WTC11 (cell line): ENCODE measurements around the gene PDK1.

Source experiments
- TF ChIP-seq, protein P1 (sequence below): fragments of 250-450 bp; sonication (Bioruptor Pico); IDR thresholded peaks from 2 replicates; pipeline ENCODE4 v2.1.2; 2022; ENCODE audit warnings: mild to moderate bottlenecking, moderate library complexity
- TF ChIP-seq, protein P2 (sequence below): fragments of 200-600 bp; IDR thresholded peaks from 2 replicates; pipeline ENCODE4 v1.8.0; 2022; ENCODE audit warnings: antibody characterized with exemption
- TF ChIP-seq, protein P3 (sequence below): sonication (generic); formaldehyde crosslinking; IDR thresholded peaks from 2 replicates; pipeline ENCODE4 v1.8.1; 2023; ENCODE audit warnings: mild to moderate bottlenecking, missing genetic modification reagents, moderate library complexity
- TF ChIP-seq, protein P4 (sequence below): sonication (generic); formaldehyde crosslinking; IDR thresholded peaks from 2 replicates; pipeline ENCODE4 v1.8.0; 2023; ENCODE audit warnings: missing genetic modification reagents
- TF ChIP-seq, protein P5 (sequence below): sonication (generic); formaldehyde crosslinking; IDR thresholded peaks from 2 replicates; pipeline ENCODE4 v1.8.1; 2023; ENCODE audit warnings: mild to moderate bottlenecking, moderate library complexity, missing genetic modification reagents

DNA sequence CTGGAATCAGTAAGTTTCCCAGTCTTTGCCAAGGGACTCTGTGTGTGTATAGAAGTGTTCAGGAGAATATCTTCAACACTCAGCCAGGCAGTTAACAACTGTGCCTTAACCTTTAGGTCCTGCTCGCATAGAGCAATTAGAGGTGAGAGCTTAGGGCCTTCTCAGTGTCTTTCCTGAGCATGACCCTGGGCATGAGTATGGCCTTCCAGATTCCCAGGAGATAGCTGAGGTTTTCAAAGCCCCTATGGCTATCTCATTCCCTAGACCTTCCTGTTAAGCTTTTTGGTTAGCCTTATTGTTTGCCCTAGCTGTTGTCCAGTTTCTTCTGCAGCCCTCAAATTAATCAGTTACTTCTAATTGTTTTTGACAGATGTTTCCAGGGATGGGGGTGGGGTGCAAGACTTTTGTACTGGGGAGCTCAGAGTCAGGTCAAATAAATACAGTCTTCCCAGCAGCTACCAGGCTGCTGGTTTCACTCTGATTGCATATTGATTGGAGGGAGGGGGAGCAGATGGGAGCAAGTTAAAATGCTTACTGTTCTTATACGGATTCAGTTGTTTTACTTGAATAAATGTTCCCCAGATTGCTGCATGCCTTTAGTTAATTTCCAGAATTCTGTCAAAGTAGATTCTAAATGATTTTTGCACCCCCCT is 23.1 kb downstream of the PDK1 start:
- TF ChIP-seq, protein P1, sequence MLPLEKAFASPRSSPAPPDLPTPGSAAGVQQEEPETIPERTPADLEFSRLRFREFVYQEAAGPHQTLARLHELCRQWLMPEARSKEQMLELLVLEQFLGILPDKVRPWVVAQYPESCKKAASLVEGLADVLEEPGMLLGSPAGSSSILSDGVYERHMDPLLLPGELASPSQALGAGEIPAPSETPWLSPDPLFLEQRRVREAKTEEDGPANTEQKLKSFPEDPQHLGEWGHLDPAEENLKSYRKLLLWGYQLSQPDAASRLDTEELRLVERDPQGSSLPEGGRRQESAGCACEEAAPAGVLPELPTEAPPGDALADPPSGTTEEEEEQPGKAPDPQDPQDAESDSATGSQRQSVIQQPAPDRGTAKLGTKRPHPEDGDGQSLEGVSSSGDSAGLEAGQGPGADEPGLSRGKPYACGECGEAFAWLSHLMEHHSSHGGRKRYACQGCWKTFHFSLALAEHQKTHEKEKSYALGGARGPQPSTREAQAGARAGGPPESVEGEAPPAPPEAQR = no peak
- TF ChIP-seq, protein P2, sequence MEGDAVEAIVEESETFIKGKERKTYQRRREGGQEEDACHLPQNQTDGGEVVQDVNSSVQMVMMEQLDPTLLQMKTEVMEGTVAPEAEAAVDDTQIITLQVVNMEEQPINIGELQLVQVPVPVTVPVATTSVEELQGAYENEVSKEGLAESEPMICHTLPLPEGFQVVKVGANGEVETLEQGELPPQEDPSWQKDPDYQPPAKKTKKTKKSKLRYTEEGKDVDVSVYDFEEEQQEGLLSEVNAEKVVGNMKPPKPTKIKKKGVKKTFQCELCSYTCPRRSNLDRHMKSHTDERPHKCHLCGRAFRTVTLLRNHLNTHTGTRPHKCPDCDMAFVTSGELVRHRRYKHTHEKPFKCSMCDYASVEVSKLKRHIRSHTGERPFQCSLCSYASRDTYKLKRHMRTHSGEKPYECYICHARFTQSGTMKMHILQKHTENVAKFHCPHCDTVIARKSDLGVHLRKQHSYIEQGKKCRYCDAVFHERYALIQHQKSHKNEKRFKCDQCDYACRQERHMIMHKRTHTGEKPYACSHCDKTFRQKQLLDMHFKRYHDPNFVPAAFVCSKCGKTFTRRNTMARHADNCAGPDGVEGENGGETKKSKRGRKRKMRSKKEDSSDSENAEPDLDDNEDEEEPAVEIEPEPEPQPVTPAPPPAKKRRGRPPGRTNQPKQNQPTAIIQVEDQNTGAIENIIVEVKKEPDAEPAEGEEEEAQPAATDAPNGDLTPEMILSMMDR = no peak
- TF ChIP-seq, protein P3, sequence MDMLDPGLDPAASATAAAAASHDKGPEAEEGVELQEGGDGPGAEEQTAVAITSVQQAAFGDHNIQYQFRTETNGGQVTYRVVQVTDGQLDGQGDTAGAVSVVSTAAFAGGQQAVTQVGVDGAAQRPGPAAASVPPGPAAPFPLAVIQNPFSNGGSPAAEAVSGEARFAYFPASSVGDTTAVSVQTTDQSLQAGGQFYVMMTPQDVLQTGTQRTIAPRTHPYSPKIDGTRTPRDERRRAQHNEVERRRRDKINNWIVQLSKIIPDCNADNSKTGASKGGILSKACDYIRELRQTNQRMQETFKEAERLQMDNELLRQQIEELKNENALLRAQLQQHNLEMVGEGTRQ (CRISPR knock-in tag) = no peak
- TF ChIP-seq, protein P4, sequence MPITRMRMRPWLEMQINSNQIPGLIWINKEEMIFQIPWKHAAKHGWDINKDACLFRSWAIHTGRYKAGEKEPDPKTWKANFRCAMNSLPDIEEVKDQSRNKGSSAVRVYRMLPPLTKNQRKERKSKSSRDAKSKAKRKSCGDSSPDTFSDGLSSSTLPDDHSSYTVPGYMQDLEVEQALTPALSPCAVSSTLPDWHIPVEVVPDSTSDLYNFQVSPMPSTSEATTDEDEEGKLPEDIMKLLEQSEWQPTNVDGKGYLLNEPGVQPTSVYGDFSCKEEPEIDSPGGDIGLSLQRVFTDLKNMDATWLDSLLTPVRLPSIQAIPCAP = no peak
- TF ChIP-seq, protein P5, sequence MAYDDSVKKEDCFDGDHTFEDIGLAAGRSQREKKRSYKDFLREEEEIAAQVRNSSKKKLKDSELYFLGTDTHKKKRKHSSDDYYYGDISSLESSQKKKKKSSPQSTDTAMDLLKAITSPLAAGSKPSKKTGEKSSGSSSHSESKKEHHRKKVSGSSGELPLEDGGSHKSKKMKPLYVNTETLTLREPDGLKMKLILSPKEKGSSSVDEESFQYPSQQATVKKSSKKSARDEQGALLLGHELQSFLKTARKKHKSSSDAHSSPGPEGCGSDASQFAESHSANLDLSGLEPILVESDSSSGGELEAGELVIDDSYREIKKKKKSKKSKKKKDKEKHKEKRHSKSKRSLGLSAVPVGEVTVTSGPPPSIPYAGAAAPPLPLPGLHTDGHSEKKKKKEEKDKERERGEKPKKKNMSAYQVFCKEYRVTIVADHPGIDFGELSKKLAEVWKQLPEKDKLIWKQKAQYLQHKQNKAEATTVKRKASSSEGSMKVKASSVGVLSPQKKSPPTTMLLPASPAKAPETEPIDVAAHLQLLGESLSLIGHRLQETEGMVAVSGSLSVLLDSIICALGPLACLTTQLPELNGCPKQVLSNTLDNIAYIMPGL (CRISPR knock-in tag) = no peak
